NCI-H510A treated with DMSO at 0.1 percent for 48 hours (cell line): Measurements from ENCODE around the gene SLC22A23.
A peak's percentile ranks its signal among the peaks of the same experiment; 100 is the strongest.

Source experiments
- DNase-seq: peaks from one replicate; lab custom pipeline; 2025; lab: John Stamatoyannopoulos, UW

The SLC22A23 gene

DNA sequence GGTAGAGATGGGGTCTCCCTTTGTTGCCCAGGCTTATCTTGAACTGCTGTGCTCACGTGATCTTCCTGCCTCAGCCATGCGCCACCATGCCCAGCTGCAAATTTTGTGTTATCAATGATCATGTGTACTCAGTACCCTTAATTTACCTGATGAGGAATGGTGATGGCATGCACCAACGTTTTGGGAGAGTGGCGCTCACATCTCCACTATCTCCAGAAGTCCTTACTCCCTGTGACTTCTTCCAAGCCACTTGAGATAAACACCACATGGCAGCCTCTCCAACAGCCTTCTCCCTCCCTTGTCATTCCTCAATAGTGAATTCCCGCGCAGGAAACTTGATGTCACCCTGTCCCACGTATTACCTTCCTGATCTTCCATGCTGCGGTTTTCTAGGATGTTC is 140.0 kb downstream of the SLC22A23 start:
- no peak for DNase-seq

DNA sequence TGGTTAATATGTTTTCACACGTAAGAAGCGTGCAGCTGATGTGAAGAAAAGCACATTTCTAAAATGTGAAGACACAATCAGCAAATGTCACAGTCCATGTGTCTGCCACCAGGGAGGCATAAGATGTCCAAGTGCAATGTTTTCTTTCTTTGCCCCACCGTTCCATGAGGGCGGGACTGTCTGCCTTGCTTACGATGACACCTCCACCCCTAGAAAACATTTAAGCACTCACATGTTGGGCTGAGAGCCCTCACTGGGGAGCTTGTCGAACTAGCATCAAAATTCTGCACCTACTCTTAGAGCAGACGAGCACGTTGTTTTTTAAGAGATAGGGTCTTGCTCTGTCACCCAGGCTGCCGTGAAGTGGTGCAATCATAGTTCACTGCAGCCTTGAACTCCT is 140.5 kb downstream of the SLC22A23 start:
- DNase-seq: no peak

DNA sequence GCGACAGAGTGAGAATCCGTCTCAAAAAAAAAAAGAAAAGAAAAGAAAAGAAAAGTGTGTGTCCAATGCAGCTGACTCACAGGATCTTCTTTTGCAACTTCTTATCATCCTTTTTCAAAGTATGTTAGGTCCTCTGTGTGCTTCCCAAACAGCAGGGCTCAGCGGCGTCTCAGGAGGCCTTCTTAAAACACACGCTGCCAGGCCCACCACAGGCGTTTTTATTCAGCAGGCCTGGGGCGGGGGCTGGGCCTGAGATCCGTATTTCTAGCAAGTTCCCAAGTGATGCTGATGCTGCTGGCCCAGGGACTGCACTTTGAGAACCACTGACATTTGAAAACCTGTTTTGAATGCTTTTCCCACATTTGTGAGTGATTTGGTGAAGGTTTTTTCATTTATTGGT is 141.0 kb downstream of the SLC22A23 start:
- no peak for DNase-seq

DNA sequence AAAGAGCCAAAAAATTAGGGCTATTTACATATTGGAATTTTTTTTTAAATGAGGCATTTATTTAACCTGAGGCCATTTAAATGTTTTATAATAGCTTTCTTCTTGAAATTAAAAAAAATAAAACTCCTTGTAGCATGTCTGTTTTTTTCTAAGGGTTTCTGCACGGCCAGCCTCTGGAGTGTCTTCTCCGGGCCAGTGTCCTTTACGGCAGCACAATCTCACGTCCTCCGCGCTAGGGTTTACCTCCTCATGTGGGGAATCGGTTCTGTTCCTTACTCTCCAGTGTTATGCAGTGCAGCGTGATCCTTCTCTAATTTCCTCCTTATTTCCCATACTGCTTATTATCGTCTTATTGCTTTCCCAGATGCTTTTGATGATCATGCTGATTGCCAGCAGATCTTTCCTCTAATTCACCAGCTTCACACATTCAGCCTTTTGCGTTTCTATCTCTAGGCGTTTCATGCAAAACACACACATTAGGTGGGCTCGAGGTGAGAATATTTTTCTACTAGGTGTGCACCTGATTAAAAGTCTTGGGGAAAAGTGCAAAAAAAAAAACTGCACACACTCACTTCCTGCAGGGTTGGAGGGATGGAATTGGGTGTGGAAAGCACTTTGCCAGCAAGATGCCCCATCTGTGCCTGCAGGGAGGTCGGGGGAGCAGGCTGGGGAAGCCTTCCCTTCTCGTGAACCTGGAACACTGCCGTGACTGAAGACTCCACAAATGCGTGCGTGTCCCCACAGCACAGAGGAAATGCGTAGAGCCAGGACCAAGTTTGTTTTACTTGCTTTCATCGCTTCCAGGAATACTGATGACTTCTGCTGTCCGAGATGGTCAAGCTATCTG is 142.0 kb downstream of the SLC22A23 start:
- no peak for DNase-seq

DNA sequence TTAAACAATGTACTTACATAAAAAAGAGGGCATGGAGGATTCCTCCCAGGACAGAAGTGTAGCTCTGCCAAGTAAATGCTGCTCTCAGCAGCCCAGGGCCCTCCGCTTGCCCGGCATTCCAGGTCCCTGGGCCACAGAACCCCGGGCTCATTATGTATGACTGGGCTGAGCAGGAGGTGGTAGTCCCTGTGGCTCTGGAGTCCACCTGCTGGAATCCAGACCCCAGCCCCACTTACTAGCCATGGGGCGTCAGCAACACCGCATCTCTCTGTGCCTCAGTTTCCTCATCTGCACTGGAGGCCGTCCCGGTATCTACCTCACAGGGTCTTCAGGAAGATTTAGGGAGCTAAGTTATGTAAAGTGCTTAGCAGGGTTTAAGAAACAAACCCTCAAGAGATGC is 142.7 kb downstream of the SLC22A23 start:
- DNase-seq: no peak

DNA sequence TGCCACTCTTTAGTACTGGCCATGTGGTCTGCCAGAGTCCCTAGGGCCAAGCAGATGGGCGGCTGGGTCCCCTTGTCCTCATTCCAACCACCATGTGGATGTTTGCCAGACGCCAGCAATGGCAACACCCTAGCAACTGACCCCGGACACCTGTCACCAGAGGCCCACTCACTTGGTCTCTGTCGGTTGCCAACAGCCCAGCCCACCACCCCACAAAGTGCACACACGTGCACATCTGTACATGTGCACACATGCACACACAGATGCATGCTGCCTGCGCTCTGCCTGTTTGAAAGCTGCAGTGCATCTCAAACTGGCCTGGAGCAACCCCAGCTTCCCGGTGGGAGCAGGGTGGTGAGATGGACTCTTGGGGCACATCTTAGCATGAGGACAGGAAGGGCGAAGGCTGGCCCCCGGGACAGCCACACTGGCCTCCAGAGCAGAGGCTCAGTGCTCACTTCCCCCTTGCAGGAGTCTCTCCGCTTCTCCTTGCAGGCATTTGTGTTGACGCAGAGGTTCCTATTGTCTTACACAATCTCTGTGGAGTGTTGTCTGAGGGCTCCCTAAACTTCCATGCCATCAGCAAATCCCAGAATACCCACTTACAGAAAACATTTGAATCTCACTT is 144.1 kb downstream of the SLC22A23 start:
- DNase-seq: no peak

DNA sequence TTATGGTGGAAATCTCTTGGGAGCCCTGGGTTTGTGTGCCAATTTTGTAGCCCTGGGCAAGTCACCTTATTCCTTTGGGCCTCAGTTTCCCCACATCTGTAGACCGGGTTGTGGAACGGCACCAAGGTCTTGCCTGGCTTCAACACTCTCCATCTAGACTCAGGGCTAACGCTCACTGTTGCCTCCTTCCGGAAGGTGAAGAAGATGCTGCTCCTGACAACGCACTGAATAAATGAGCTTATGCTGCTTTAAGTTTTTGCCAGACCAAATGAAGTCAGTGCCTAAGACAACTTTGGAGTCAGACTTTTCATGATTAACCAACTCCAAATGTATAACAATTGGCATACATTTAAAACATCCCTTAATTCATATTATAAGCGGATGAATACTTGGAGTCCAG is 145.0 kb downstream of the SLC22A23 start:
- no peak for DNase-seq

DNA sequence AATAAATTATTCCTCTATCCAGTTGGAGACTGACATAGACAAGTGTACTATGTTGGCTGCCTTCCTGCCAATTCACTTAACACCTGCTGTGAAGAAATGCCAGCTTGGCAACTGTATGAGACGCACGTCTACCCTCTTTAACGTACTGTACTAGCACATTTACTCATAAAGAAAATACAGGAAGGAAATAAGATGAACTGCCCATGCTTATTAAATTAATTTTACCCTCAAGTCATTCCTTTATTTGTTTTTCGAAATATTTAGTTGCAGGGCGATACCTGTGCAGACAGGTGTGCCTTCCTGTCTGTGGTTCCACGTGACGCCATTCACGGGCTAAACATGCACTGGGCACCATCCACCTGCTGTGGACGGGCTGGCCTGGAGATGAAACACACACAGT is 146.1 kb downstream of the SLC22A23 start:
- DNase-seq: no peak

DNA sequence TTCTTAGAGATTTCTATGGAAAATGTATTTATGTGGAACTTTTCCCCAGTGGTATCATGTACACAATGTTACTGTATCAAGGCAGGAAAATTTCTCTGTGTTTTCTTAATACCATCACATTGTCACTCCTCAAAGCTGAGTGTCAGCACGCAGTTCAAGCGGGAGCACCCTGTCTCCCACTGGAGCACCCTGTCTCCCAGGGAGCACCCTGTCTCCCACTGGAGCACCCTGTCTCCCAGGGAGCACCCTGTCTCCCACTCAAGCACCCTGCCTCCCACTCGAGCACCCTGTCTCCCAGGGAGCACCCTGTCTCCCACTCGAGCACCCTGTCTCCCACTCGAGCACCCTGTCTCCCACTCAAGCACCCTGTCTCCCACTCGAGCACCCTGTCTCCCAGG is 146.8 kb downstream of the SLC22A23 start:
- no peak for DNase-seq

DNA sequence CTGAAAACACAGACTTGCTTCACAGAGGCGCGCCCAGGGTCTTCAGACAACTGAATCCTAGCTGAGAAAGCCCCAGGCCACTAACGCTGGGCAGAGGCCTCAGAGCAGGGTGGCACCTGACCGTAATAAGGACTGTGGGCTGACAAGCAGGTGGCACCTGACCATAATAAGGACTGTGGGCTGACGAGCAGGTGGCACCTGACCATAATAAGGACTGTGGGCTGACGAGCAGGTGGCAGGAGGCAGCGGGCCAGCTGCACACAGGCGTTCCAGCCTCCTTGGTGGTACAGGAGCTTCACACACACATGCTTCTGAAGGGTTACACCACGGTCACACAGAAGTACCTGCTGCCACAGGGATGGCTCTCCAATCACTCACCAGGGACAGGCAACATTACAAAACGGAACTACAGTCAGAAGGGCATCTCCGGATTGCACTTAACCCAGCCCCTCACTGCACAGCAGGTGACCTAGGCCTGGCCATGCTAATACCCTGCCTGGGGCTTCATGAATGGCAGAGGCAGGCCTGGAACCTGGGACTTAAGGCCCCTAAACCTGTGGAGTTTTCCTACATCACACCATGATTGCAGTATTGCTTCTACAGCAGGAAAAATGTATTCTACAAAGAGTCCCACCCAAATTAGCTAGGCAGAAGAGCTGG is 147.3 kb downstream of the SLC22A23 start:
- peak; percentile 72 for DNase-seq

DNA sequence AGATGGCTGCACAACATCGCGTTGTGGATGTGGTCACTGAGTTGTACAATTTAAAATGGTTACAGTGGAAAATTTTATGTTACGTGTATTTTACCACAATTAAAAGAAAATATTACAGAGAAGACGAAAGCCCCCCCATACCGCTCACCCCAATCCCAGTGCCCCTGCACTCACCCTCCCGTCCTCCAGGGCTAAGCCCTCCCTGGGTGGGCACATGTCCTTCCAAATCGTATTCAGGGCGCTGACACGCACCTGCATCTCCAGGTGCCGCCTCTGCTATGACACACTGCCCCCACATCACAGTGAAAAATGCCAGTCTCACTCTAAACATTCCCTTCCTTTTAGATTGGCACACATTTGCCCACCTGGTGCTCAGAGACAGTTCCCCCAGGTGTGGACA is 148.7 kb downstream of the SLC22A23 start:
- no peak for DNase-seq

DNA sequence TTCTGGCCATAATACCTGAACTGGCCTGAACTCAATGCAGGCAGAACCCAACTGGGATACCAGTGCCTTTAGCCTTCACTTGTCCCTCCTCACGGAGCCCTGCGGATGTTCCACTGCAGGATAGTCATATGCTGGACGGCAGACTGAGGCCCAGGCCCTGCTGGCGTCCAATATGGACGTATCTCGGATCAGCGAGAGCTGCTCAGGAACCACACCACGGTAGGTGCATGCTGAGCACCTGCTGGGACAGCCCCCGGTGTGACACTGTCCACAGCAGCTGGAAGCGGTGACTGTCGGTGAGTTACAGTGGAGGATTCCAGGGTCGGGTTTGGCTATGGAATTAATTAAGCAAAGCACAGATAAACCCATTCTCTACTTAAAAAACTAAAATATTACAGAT is 149.4 kb downstream of the SLC22A23 start:
- no peak for DNase-seq

DNA sequence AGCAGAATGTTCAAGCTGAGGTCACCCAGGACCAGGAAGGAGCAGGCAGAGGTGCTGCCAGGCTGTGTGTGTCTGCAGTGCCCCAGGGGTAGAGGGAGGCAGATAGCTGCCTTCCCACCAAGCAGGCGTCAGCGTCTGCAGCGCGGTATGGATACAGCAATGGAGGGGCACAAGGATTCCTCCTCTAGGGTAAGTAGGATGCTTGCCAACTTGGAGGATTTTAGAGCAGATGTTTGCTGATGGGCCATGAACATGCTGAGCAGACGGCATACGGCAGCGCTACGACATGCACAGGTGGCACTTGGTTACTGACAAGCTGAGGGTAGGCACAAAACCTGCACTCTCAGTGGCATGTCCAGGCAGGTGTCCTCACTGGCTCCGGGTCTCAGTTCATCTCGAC is 150.0 kb downstream of the SLC22A23 start:
- DNase-seq: peak; percentile 53

DNA sequence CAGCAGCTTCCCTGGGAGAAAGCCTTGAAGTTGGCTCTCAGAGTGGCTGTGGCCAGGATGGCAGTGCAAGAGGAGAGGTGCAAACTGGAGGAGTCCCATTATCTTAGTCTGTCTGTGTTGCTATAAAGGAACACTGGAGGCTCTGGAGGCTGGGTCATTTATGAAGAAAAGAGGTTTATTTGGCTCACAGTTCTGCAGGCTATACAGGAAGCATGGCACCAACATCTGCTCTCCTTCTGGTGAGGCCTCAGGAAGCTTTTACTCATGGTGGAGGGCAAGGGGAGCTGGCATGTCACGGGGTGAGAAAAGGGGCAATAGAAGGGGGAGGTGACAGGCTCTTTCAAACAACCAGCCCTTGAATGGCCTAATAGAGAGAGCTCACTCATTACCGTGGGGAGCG is 151.0 kb downstream of the SLC22A23 start:
- no peak for DNase-seq

DNA sequence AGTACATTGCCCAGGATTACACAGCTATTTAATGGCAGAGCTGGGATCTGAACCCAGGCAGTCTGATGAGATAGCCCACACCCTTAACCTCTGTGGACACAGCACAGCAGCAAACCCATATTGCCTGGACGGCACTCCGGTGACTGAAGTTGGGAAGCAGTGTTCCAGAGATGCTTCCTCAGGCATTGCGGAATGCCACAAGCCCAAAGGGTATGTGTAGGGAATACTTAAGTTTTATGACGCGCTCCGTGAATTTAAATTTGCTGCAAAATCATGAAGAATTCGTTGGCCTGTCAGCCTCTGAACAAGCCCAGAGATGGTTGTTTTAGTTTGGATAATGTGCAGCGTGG is 151.7 kb downstream of the SLC22A23 start:
- DNase-seq: no peak

DNA sequence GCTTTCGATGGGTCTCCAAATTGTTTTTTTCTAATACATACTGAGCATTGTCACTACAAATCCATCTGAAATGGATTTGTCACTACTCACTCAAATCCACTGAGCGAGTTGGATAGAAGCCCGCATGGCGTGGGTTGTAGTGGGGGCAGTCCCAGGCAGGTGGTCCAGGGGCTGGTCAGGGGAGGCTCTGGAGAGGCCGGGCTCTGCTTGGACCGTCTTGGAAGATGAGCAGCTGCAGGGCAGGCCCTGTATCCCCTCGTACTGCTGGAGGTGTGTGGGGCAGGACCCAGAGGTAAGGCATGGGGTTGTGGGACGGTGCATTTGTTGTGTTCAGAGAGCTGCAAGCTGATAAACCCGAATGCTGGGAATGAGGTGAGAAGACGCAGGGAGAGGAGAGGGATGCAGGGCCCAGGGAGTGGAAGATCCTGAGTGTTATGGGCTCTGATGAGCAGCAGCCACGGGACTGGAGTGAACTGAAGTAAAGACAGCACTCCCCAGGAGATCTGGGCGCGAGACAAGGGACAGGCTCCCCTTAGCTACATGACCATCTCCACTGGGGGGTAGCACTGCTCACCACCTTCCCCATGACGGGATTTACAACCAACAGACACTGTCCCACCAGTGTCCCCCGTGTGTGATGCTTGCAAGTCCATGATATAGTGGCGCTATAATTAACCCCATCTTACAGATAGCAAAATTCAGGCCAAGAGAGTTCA is 152.2 kb downstream of the SLC22A23 start:
- no peak for DNase-seq

DNA sequence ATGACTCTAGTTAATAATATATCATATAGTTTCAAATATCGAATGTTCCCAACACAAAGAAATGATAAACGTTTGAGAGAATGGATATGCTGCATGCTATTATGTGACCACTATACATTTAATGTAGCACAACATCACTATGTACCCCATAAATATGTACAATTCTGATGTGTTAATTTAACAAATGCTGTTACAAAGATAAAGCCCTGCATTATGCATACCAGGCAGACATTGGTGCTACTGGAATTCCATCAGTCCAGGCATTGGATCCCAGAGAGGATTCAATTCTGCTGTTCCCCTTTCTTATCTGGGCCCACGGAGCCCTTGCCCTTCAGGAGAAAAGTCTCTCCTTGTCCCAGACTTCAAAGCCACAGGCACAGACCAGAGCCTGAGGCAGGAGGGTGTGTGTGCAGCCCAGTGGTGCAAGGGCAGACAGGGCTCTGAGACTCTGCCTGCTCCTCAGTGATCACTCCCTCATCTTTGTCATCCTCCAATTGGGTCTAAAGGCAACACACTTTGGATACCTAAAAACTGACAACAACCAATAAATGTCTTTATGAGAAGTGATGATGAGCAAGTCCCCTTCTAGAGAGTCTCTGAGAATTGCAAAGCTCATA is 152.9 kb downstream of the SLC22A23 start:
- no peak for DNase-seq

DNA sequence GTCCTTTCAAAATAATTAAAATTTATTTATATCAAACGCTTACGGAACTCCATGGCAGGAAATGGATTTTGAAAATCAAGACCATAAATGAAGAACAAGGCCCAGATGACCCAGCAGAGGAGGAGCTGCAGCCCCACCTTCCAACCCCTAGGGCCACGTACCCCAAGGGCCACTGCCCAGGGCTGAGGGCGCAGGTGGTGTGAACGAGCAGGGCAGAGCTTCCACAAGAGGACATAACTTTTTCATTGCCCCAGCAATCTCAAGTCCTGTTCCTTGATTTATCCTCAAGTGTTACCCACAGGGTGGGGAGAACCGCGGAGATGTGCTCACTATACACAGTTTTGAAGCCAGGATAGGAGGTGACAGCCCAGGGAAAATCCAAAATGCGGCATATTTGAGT is 155.3 kb downstream of the SLC22A23 start:
- no peak for DNase-seq

DNA sequence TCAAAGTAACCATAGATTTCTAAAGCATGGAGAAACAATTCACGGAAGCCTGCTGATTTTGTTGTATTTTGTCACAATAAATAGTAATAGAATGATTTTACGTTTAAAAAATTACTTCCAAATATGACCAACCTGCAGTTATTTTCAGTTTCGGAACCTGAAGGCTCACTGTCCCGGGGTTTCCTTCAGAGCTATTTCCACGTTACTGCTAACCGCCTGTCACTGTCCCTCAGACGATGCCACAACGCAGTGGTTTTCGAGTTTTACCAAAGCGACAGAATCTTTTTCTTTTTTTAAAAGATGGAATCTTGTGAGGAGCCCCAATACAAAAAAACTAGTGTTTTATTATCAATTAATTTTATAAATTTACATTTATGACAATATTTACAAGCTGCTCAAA is 157.6 kb downstream of the SLC22A23 start:
- no peak for DNase-seq

DNA sequence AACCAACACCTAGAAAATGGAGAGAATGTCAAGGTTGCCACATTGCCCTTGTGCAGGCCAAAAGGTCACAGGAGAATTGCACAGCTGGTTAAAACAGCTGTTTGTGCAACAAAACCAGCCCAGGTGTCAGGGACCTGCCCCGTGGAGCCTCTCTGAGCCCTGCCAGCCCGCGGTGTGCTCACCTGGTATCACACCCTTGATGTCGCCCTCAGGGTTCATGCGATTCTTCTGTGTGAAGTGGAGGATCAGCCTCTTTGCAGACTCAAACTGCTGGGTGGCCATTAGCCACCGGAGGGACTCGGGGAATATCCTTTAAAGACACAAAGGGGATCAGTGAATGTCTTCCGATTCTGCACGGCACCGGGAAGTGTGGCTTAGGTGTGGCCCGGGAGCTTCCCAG is 158.9 kb downstream of the SLC22A23 start:
- no peak for DNase-seq

DNA sequence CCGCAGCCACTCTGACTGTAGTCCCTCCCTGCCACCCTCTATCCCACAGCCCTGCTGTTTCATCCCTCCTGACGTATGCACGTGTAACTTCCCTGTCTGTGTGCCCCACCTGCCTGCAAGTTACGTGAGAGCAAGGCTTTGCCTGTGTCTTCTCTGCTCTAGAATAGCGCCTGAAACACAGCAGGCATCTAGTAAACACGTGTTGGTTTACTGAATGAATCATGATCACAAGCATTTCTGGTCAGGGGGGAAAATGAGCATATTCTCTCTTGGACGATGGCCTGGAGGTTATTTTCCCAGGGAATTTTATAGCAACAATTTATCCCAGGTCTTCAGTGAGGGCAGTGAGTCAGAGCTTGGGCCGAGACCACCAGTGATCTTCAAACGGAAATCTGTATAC is 159.8 kb downstream of the SLC22A23 start:
- no peak for DNase-seq

DNA sequence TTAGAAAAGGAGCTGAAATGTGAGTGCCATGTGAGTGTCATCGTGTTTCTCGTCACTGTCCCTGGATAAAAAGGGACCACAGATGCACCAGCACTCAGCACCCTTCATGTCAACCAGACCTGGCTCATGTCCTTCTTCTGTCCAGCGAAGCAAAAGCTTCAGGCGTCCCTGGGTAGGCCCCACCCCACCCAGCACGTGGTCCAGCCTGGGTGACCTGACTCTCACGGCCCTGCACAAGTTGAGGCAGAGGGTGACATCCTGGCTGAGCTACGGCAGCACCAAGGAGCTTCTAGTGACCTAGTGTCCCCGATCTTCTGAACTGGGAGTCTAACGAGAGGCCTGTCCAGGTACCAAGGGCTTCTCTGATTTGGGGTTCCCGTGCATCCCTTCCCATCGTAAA is 160.3 kb downstream of the SLC22A23 start:
- no peak for DNase-seq
